SK-N-SH treated with all-trans-retinoic acid at 6 μM for 48 hours (cell line): ENCODE measurements around the gene GTF2A1.

Experiments used
- ATAC-seq: fragments of 200-7000 bp; cut with Tn5 transposase; 3 replicates; pipeline ENCODE4 v1.9.1; 2020; ENCODE audit warnings: mild to moderate bottlenecking, moderate library complexity
- BACH2 ChIP-seq: fragments of 250-450 bp; sonication (Bioruptor Pico); IDR thresholded peaks from 2 replicates; pipeline ENCODE4 v1.9.0; 2021; ENCODE audit warnings: mild to moderate bottlenecking, borderline replicate concordance
- CREB5 ChIP-seq: fragments of 250-450 bp; sonication (Bioruptor Pico); IDR thresholded peaks from 2 replicates; pipeline ENCODE4 v1.5.1; 2020; ENCODE audit warnings: low read depth, mild to moderate bottlenecking, moderate library complexity
- CSDC2 ChIP-seq: fragments of 250-450 bp; sonication (Bioruptor Pico); IDR thresholded peaks from 2 replicates; pipeline ENCODE4 v1.5.0; 2020; ENCODE audit warnings: mild to moderate bottlenecking, moderate library complexity
- CSRNP3 ChIP-seq: fragments of 250-450 bp; sonication (Bioruptor Pico); IDR thresholded peaks from 2 replicates; pipeline ENCODE4 v1.5.1; 2021; ENCODE audit warnings: mild to moderate bottlenecking, moderate library complexity
- ESRRG ChIP-seq: fragments of 250-450 bp; sonication (Bioruptor Pico); IDR thresholded peaks from 2 replicates; pipeline ENCODE4 v1.6.1; 2021; ENCODE audit warnings: mild to moderate bottlenecking
- GLIS3 ChIP-seq: fragments of 250-450 bp; sonication (Bioruptor Pico); IDR thresholded peaks from 2 replicates; pipeline ENCODE4 v1.5.0; 2020; ENCODE audit warnings: mild to moderate bottlenecking, moderate library complexity
- ISL1 ChIP-seq: fragments of 250-450 bp; sonication (Bioruptor Pico); IDR thresholded peaks from 2 replicates; pipeline ENCODE4 v2.1.2; 2022; ENCODE audit warnings: mild to moderate bottlenecking, moderate library complexity
- OSR1 ChIP-seq: fragments of 250-450 bp; sonication (Bioruptor Pico); IDR thresholded peaks from 2 replicates; pipeline ENCODE4 v1.8.0; 2022; ENCODE audit warnings: moderate library complexity, mild to moderate bottlenecking, inconsistent platforms
- PATZ1 ChIP-seq: fragments of 250-450 bp; sonication (Bioruptor Pico); IDR thresholded peaks from 2 replicates; pipeline ENCODE4 v1.8.0; 2020; ENCODE audit warnings: mild to moderate bottlenecking, moderate library complexity, borderline replicate concordance
- RARB ChIP-seq: fragments of 250-450 bp; sonication (Bioruptor Pico); IDR thresholded peaks from 2 replicates; pipeline ENCODE4 v1.8.0; 2021; ENCODE audit warnings: mild to moderate bottlenecking, moderate library complexity
- SNAI2 ChIP-seq: fragments of 250-450 bp; sonication (Bioruptor Pico); IDR thresholded peaks from 2 replicates; pipeline ENCODE4 v1.5.0; 2020; ENCODE audit warnings: mild to moderate bottlenecking, moderate library complexity
- TCF4 ChIP-seq: fragments of 250-450 bp; sonication (Bioruptor Pico); IDR thresholded peaks from 2 replicates; pipeline ENCODE4 v1.8.0; 2021; ENCODE audit warnings: mild to moderate bottlenecking, moderate library complexity, borderline replicate concordance
- TOX ChIP-seq: fragments of 250-450 bp; sonication (Bioruptor Pico); IDR thresholded peaks from 2 replicates; pipeline ENCODE4 v1.8.0; 2021; ENCODE audit warnings: mild to moderate bottlenecking, moderate library complexity, borderline replicate concordance
- ZC3H10 ChIP-seq: fragments of 250-450 bp; sonication (Bioruptor Pico); IDR thresholded peaks from 2 replicates; pipeline ENCODE4 v1.5.1; 2021; ENCODE audit warnings: mild to moderate bottlenecking, moderate library complexity
- ZFP3 ChIP-seq: fragments of 250-450 bp; sonication (Bioruptor Pico); IDR thresholded peaks from 2 replicates; pipeline ENCODE4 v1.5.0; 2020; ENCODE audit warnings: mild to moderate bottlenecking, moderate library complexity
- ZFP30 ChIP-seq: fragments of 450-650 bp; formaldehyde crosslinking; IDR thresholded peaks from 2 replicates; pipeline ENCODE4 v1.5.0; 2022; ENCODE audit warnings: mild to moderate bottlenecking, moderate library complexity
- ZNF565 ChIP-seq: fragments of 450-650 bp; formaldehyde crosslinking; conservative IDR thresholded peaks from 2 replicates; pipeline ENCODE4 v1.5.0; 2020; ENCODE audit warnings: low read depth, mild to moderate bottlenecking, moderate library complexity
- ZNF70 ChIP-seq: fragments of 450-650 bp; formaldehyde crosslinking; IDR thresholded peaks from 2 replicates; pipeline ENCODE4 v1.5.0; 2020; ENCODE audit warnings: mild to moderate bottlenecking, moderate library complexity
- ZNF8 ChIP-seq: fragments of 450-650 bp; formaldehyde crosslinking; IDR thresholded peaks from 2 replicates; pipeline ENCODE4 v1.5.0; 2020; ENCODE audit warnings: mild to moderate bottlenecking, moderate library complexity
- TF ChIP-seq, protein P1 (sequence below): fragments of 250-450 bp; sonication (Bioruptor Pico); IDR thresholded peaks from 2 replicates; pipeline ENCODE4 v1.5.0; 2020; ENCODE audit warnings: mild to moderate bottlenecking, moderate library complexity
- TF ChIP-seq, protein P2 (sequence below): fragments of 250-450 bp; sonication (Bioruptor Pico); IDR thresholded peaks from 2 replicates; pipeline ENCODE4 v1.8.0; 2021; ENCODE audit warnings: low read depth, mild to moderate bottlenecking, moderate library complexity, borderline replicate concordance

The GTF2A1 gene

GRCh38 chr14:81199084-81199483, 21.7 kb downstream of the GTF2A1 start:
- no peak for TF ChIP-seq CREB5 (CRISPR knock-in tag)
- TF ChIP-seq ZNF8 (CRISPR knock-in tag) = no peak
- no peak for TF ChIP-seq ZFP3 (CRISPR knock-in tag)
- no peak for TF ChIP-seq PATZ1 (CRISPR knock-in tag)
- no peak for TF ChIP-seq ESRRG (CRISPR knock-in tag)
- TF ChIP-seq TCF4 = no peak
- TF ChIP-seq CSRNP3 (CRISPR knock-in tag) = no peak
- TF ChIP-seq TOX (CRISPR knock-in tag) = no peak
- TF ChIP-seq, protein P1, sequence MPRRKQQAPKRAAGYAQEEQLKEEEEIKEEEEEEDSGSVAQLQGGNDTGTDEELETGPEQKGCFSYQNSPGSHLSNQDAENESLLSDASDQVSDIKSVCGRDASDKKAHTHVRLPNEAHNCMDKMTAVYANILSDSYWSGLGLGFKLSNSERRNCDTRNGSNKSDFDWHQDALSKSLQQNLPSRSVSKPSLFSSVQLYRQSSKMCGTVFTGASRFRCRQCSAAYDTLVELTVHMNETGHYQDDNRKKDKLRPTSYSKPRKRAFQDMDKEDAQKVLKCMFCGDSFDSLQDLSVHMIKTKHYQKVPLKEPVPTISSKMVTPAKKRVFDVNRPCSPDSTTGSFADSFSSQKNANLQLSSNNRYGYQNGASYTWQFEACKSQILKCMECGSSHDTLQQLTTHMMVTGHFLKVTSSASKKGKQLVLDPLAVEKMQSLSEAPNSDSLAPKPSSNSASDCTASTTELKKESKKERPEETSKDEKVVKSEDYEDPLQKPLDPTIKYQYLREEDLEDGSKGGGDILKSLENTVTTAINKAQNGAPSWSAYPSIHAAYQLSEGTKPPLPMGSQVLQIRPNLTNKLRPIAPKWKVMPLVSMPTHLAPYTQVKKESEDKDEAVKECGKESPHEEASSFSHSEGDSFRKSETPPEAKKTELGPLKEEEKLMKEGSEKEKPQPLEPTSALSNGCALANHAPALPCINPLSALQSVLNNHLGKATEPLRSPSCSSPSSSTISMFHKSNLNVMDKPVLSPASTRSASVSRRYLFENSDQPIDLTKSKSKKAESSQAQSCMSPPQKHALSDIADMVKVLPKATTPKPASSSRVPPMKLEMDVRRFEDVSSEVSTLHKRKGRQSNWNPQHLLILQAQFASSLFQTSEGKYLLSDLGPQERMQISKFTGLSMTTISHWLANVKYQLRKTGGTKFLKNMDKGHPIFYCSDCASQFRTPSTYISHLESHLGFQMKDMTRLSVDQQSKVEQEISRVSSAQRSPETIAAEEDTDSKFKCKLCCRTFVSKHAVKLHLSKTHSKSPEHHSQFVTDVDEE (CRISPR knock-in tag) = no peak
- TF ChIP-seq RARB (CRISPR knock-in tag) = no peak
- no peak for TF ChIP-seq ZC3H10
- TF ChIP-seq GLIS3 (CRISPR knock-in tag) = no peak
- TF ChIP-seq ZNF70 = no peak
- no peak for TF ChIP-seq ZNF565 (CRISPR knock-in tag)
- TF ChIP-seq, protein P2, sequence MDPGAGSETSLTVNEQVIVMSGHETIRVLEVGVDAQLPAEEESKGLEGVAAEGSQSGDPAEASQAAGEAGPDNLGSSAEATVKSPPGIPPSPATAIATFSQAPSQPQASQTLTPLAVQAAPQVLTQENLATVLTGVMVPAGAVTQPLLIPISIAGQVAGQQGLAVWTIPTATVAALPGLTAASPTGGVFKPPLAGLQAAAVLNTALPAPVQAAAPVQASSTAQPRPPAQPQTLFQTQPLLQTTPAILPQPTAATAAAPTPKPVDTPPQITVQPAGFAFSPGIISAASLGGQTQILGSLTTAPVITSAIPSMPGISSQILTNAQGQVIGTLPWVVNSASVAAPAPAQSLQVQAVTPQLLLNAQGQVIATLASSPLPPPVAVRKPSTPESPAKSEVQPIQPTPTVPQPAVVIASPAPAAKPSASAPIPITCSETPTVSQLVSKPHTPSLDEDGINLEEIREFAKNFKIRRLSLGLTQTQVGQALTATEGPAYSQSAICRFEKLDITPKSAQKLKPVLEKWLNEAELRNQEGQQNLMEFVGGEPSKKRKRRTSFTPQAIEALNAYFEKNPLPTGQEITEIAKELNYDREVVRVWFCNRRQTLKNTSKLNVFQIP = no peak
- TF ChIP-seq OSR1 (CRISPR knock-in tag) = no peak
- no peak for TF ChIP-seq BACH2 (CRISPR knock-in tag)
- no peak for ATAC-seq

DNA sequence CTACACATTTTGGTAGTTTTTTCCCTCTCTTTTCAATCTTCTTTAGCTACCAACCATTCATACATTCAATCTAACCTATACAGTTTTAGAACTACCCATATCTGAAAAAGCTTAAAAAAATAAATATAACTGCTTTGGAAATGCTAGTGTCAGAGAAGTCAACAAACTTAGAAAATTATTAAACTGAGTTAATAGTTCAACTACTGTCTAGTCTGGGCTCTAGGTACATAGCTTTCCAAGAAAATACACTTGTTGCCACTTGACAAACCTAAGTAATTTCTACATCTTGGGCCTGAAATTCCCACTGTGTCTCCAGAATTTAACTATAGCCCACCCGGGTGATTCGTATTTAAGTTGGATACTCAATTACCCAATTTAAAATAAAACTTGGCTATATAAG, 22.1 kb downstream of the GTF2A1 start:
- ATAC-seq = no peak
- TF ChIP-seq GLIS3 (CRISPR knock-in tag) (no peak), SNAI2 (CRISPR knock-in tag) (no peak), OSR1 (CRISPR knock-in tag) (no peak), ZFP30 (CRISPR knock-in tag) (no peak), BACH2 (CRISPR knock-in tag) (no peak), PATZ1 (CRISPR knock-in tag) (no peak), ISL1 (no peak), ZC3H10 (no peak), ZNF70 (no peak), CREB5 (CRISPR knock-in tag) (no peak), ZNF8 (CRISPR knock-in tag) (no peak), ZFP3 (CRISPR knock-in tag) (no peak), TCF4 (no peak), CSDC2 (CRISPR knock-in tag) (no peak), ESRRG (CRISPR knock-in tag) (no peak), RARB (CRISPR knock-in tag) (no peak)
- TF ChIP-seq, protein P2 = no peak
- TF ChIP-seq, protein P1 (CRISPR knock-in tag) = no peak
